Activated CD8-positive, alpha-beta memory T cell treated with anti-CD3 and anti-CD28 coated beads, Interleukin-2, amount 50 U/mL, for 24 hours (primary cell): Measurements from ENCODE around the gene TBC1D21.

Experiments
- DNase-seq: peaks from one replicate; pipeline ENCODE4 v3.0.0-alpha.2; 2020; ENCODE audit errors: extremely low read depth

The TBC1D21 gene

DNA sequence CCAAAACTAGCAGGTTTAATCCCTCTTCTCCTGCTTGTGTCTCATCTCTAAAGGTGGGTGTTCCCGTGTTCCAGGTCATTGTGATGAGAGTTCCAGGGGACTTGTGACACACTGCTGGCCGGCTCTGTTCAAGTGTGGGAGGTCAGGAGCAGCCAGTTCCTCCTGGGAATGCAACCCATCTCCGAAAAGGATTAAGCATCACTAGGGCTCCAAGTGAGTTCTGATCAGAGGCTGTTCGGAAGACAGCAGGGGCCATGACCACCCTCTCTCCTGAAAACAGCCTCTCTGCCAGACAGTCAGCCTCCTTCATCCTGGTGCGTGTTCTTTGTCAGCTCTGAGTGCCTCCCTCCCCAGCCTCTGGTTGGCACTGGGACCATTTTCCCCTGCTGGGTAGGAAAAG is at the start of gene TBC1D21:
TSS of gene TBC1D21 (plus strand) at position 109 of the 400 bp plus-strand sequence. CDS start at position 255, 146 bp downstream.
- no peak for DNase-seq

GRCh38 chr15:73826711-73827251 is 46.6 kb upstream of the TBC1D21 start:
- no peak for DNase-seq

DNA sequence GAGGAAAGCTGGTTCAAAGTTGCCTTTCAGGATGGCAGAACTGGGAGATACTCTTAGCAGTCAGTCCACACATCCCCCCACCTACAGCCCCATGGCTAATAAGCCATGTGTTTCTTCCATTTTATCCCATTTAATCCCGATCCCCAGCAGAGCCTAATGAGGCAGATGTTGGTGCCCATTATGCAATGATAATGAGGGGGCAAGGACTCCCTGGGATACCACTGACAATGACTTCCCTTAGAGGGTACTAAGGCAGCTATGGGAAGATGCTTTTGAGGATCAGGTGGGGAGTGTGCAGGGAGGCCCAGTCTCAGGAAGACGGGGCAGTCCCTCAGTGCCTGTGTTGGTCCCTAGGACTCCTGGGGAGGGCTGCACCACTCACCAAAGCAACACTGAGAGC is 43.8 kb upstream of the TBC1D21 start:
- no peak for DNase-seq

DNA sequence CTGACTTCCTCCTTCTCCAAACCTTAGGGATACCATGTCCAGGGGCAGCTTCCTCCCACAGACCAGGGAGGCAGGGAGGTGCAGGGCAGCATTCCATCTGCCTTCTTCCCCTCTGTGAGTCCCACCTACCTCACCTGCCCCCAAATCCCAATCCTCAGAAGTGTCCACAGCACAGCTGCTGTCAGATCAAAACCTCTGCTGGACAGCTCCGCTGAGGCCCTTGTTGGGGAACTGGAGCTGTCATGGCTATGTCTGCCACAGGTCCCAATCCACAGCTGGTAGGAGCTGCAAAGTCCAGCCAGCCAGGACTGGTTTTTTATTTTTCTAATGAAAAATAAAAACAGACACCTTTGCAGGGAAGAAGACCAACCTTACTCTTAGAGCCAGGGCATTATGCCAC is 40.7 kb upstream of the TBC1D21 start:
- DNase-seq = no peak

DNA sequence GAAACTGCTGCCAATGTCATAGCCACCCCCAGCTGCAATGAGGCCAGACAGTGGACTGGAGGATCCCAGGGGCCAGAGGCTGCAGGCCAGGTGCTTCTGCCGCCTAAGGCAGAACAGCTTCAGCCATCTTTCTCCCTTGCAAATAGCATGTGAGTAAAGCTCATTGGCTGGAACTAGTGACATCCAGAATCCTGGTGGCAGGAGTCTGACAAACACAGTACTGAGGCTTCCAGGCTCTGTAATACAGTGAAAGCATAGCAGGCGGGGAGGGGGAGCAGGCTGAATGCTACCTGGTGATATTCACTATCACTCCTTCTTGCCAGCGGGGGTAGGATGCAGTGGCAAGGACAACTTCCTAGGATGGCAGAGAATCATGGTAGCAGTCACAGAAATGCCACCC is 36.5 kb upstream of the TBC1D21 start:
- no peak for DNase-seq

DNA sequence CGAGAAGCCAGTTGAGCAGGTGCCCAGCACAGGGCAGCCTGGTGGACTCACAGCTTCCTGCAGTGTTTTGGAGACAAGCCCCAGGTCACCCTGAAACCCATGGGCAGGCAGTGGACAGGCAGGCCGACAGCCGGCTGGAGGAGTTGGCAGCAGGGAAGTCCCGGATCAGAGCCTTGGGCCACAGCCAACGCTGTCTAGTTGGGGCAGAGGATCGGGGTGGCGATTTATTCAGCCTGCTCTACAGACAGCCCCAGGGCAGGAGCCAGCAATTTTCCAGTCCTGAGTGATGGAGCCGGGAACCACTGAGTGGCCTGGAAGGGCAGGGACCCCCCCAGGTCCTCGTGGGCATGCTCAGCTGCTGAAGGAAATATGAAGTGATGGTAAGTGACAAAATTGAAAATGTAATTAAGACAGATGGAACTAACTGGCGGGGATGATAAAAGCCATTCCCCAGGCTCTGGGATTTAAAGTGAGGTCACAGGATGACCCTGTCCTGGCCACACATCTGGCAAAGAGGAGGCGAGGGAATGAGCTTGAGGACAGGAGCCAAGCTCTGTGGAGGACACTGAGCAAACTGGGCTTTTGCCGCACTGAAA is 34.4 kb upstream of the TBC1D21 start:
- no peak for DNase-seq

DNA sequence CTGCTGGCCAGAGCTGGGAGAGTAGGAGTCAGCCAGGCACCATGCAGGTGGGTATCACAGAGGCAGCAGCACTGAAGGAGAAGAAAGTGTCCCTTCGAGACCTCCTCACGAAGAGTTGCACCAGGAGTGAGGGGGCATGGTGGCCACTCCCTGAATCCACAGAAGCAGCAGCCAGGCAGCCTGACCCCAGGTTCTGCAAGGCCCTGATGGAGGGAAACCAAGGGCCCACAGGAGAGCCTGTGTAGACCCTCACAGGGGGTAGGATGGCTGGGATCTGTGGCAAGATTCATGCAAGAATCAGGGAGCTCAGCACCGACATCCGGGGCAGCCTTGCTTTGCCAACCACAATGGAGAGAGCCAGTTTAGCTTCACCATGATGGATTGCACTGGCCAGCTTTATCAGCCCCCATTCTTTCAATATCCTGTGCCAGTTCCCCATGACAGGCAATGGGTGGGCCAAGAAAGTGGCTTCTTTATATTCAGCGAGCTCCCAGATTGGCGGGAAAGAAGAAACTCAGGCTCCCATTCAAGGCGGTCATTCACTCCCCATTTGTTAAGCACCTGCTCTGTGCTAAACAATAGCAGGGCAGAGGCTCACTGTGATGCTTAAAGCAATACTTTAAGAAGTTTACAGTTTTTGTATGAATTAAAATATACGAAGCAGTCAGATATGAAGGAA is 33.5 kb upstream of the TBC1D21 start:
- DNase-seq = no peak

GRCh38 chr15:73840771-73841170 is 32.6 kb upstream of the TBC1D21 start:
- no peak for DNase-seq

DNA sequence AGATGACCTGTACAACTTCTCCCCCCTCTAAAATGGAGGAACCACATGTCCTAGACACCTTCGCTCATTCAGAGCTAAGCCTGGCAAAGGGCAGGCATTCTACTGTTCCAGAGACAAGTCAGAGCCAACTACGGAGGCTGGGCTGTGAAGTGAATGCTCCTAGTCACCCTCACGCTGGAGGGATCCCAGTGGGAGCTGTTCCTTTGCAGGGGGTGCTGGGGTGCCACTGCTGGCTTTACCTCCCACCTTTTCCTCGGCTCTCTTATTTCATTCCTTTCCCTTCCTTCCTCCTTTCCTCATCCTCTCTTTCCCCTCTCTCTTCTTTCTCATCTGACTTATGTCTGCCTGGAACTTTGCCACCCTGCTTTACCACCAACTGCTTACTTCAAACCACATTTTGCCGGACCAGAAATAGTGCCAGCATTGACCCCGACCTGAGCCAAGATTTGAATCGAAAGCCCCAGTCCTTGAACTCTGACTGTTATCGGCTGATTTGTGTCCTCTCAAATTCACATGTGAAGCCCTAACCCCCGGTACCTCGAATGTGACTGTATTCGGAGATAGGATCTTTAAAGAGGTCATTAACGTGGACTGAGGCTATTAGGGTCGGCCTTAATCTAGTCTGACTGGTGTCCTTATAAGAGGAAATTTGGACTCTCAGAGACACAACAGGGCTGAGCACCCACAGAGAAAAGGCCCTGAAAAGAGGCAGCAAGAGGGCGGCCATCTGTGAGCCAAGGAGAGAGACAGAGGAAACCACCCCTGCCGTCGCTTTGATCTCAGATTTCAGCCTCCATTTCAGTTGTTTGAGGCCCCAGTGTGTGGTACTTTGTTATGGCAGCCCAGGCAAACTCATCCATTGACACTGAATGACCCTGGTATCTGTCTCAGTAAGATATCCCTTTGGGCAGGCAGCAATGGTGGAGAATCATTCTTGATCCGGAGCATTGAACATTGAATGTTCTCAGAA is 31.3 kb upstream of the TBC1D21 start:
- no peak for DNase-seq

GRCh38 chr15:73843787-73844186 is 29.6 kb upstream of the TBC1D21 start:
- no peak for DNase-seq

- DNase-seq = no peak
These were observed 29.0 kb upstream of the TBC1D21 start for GRCh38 chr15:73844356-73844755.

GRCh38 chr15:73845507-73845906 is 27.9 kb upstream of the TBC1D21 start:
- no peak for DNase-seq

GRCh38 chr15:73845907-73846306 is 27.5 kb upstream of the TBC1D21 start:
- DNase-seq = no peak

- no peak for DNase-seq
These were observed 23.7 kb upstream of the TBC1D21 start for GRCh38 chr15:73849641-73850040.

DNA sequence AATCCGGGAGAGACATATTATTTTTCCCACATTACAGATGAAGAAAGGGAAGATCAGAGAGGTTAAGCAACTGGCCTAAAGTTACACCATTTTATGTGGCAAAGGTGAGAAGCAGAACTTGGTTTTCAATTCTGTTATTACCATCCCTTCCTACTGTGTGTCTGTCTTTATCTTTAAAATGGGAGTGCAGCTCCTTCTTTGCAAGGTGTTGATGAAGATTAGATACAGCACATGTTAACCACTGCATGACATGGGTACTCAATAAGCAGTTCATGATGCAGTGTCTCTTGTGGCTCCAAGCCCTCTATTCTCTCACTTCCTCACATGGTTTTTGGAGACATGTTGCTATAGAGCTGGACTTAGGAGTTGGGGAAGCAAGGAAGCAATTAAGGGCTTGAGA is 23.1 kb upstream of the TBC1D21 start:
- DNase-seq = no peak

DNA sequence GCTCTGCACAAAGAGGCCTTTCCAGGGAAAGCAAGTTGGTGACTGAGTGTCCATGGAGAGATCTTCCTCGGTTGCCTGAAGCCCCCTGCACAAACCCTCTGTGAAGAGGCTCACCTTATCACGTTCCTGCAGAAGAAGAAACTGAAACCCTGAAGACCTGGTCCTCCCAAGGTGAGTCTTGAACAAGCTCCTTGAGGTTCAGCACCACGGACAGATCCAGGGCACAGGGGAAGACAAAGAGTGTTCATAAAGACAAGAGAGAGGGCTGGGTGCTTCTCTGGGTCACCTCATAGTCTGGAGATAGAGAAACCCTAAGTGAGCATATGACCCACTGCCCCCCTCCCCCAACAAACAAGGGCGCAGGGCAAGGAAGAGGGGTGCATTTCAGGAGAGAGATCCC is 21.7 kb upstream of the TBC1D21 start:
- no peak for DNase-seq

DNA sequence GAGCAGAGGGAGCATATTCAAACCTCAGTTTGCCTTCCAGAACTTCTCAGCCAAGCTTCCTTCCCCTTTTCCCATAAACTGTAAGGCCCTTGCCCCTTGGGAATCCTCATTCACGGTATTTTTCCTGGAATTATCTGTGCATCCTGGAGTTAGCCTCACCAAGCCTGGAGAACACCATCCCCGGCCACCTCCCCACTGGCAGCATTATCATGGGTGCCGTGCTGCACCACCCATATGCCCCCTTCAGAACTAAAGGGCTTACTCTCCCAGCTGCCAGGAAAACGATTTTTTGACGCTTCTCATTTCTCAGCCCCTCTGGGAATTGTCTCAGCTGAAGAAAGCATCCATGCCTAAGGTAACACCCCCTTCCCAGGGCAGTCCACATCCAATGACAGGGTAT is 20.9 kb upstream of the TBC1D21 start:
- DNase-seq = no peak

DNA sequence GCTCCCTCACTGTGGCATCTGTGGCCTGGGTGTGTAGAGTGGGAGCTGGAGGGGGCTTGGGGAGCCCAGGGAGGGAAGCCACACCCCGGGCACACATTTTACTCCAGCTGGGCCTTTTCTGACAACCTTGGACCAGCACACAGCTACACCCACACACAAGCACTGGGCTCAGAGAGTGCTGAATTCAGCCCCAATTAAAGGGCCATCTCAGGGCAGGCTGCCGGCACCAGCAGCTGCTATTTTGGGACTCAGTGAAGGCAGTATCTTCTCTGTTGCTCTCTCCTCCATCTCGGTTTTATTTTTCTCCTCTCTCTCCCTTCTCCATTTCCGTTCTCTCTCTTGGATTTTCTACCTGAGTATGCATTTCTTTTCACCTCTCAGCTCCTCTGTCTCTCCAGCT is 19.1 kb upstream of the TBC1D21 start:
- no peak for DNase-seq

GRCh38 chr15:73856458-73857192 is 16.7 kb upstream of the TBC1D21 start:
- no peak for DNase-seq

DNA sequence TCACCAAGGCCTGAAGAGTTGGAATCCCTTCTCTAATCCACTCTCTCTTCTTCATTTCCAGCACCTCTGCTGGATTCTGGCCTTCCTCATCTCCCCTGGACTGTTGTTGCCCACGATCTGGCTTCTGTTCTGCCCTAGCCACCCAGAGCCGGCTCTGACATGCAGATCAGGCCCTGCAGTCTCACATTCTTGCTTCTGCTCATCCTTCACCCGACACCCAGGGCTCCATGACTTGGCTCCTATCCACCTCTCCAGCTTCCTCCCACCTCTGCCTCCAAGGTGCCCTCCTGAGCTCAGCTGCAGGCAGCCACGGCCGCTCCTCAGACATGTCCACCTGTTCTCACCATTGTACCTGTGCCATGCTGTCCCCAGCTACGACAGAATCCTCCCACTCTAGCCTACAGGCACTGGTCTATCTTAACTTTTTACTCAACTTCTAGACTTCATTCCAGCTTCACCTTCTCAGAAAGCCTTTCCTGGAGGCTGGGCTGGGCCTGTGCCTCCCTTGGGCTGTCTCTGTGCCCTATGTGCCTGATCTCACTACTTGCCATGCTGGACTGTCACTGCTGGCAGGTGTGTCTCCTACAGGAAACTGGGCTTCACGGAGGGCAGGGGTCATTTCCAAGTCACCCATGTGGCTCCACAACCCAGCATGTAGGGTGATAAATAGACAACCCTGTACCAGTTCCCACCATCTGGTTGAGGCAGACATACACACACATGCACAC is 16.0 kb upstream of the TBC1D21 start:
- DNase-seq = no peak

- no peak for DNase-seq
These were observed 15.3 kb upstream of the TBC1D21 start for GRCh38 chr15:73858062-73858461.
